ENCODE measurements around the gene VAC14. TPM values are rescaled to one million over a fixed set of nuclear protein-coding genes. Genes with fewer than 3 reads are reported as not detected.
A peak's percentile ranks its signal among the peaks of the same experiment; 100 is the strongest.

VAC14 gene
- total RNA-seq, 3 donors from 2014 or later = 32.3 to 35.1 (median 32.8) TPM

DNA sequence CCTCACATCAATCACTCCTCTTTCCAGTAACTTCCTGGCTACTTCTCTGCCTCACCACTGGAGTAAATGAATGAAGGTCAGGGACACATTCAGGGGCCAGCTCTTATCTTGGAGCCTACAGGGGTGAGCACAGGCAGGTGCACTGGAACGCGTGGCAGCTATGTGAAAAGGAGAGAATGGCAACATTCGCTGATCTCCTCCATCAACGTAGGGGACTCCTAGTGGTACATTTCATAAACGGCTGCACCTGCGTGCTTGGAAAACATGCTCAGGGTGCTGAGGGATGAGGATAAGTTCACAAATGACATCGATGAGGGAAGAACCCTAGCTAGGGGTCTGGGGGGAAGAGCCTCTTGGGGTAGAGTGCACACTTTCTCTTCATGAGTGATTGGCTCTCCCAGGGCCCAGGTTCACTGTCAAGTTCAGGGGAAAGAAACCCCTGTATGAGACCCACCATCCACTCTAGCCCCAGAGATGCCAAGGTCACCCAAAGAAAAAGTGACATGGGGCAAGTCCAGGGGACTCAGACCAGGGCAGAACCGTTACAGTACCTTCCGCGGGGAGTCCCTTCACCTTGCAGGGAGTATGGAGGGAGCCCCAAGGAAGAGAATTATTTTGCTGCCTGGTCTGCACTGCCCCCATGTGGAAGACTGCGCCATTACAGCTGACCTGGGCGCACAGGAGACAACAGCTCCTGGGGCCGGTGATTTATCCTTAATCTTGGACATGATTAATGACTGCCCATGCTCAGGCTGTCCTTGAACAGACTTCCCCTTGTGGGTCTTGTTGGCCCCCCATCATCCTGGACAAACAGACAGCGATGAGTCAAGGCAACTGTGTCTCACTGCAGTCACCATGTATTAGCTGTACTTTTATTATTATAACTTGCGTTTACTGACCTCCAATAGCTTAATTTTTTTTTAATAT lies 30.1 kb downstream of the VAC14 start:
- Histone ChIP-seq H3K36me3 (ENCODE audit: low read depth) (no peaks in the 10 kb centered on the region), H3K4me3 (no peak overlapping the region), H3K4me1 (ENCODE audit: low read depth) (no peaks in the 10 kb centered on the region), H3K9me3 (no peaks in the 10 kb centered on the region)
- TF ChIP-seq CTCF (IDR thresholded peaks at IDR 0.05) = peak; percentile 86
- intact Hi-C loops (cut with DNase I, micrococcal nuclease) = loop anchor here in 1 of 2 donors (10.0 kb wide), 1 partner anchor 86 kb away; the partner anchor contains the start of gene MTSS2
- DNase-seq (peak in 2 of 3 donors; percentile 75 to 77), ATAC-seq (peak; percentile 91)

DNA sequence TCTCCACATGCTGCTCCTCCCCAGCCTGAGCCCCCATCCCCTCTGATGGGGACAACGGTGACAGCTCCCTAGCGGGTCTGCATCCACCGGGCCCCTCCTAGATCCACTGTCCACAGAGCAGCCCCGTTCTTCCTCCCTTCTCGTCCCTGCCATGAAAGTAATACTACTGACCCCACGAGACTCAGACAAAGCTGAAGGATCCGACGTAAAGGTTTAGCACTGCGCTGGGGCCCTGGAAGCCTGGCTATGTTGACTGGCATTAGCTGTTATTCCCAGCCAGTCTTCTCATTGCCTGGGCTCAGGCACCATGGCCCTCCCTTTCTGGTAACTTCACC lies 30.7 kb downstream of the VAC14 start:
- no peak for ATAC-seq
- intact Hi-C loops (cut with DNase I, micrococcal nuclease) = loop anchor here in 1 of 2 donors (10.0 kb wide), 1 partner anchor 85 kb away; the partner anchor contains the start of gene MTSS2
- Histone ChIP-seq H3K4me3 (no peak overlapping the region), H3K4me1 (ENCODE audit: low read depth) (no peaks in the 10 kb centered on the region), H3K36me3 (ENCODE audit: low read depth) (no peaks in the 10 kb centered on the region), H3K9me3 (no peaks in the 10 kb centered on the region)
- DNase-seq = no peak
- TF ChIP-seq CTCF (IDR thresholded peaks at IDR 0.05) = no peak

DNA sequence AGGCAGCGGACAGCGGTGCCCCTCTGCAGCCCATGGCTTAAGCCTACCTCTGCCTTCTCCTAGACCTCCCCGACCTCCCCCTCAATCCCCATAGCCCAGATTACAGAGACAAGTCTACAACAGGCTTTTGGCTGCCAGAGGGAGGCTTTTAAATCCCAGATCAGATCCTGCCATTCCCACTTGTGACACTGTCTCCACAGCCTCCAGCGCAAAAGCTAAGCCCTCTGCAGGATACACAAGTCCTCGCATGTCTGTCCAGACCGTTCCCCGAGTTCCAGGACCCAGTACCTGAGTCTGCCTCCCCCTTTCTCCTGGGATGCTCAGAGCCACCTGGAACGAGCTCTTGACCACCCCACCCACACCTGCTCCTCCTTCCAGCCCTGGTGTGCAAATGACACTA lies 31.2 kb downstream of the VAC14 start:
- no peaks in the 10 kb centered on the region for H3K36me3 ChIP-seq (ENCODE audit: low read depth)
- ATAC-seq = no peak
- H3K4me1 ChIP-seq (ENCODE audit: low read depth) = no peaks in the 10 kb centered on the region
- no peak overlapping the region for H3K4me3 ChIP-seq
- H3K9me3 ChIP-seq = no peaks in the 10 kb centered on the region
- intact Hi-C loops (cut with DNase I, micrococcal nuclease) = loop anchor here in 1 of 2 donors (10.0 kb wide), 1 partner anchor 85 kb away; the partner anchor contains the start of gene MTSS2
- DNase-seq = no peak
- TF ChIP-seq CTCF (IDR thresholded peaks at IDR 0.05) = no peak

DNA sequence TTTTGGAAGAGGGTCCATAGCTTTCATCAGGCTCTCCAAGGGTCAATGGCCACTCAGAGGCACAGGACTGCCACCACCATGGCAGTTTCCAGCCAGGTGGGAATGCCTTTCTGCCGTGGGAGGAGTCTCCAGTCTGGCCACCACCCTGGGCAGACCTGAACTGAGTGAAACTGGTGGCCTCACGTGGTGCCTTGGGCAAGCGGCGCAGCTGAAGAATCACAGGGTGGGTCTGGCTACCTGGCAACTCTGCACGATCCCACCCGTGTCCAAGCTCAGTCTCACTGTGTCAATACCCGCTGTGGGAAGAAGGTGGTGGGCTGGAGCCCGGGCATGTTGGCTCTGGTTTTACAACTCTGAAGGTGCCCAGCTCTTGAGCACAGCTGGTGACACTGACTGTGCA lies 31.8 kb downstream of the VAC14 start:
- DNase-seq = no peak
- intact Hi-C loops (cut with DNase I, micrococcal nuclease) = no loop called here
- Histone ChIP-seq H3K4me3 (no peak overlapping the region), H3K36me3 (ENCODE audit: low read depth) (no peaks in the 10 kb centered on the region), H3K4me1 (ENCODE audit: low read depth) (no peaks in the 10 kb centered on the region), H3K9me3 (no peaks in the 10 kb centered on the region)
- ATAC-seq = no peak
- no peak for TF ChIP-seq CTCF (IDR thresholded peaks at IDR 0.05)

DNA sequence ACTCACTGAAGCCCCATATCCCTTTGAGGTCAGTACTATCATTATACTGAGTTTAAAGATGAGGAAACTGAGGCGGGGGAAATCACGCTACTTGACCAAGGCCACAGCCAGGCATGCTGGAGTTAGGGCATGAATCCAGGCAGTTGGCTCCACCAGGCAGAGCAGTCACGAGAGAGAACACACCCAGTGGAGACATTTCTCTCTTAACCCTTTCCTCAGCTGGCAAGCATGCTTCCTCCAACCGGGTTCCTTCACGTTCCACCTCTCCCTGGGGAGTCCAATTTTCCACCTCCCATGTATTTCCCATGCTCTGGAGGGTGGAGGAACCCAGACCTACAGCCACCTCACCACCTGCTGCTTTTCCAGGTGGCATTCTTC lies 32.8 kb downstream of the VAC14 start:
- H3K4me3 ChIP-seq = no peak overlapping the region
- DNase-seq (no peak), ATAC-seq (peak; percentile 31)
- no peaks in the 10 kb centered on the region for H3K4me1 ChIP-seq (ENCODE audit: low read depth)
- intact Hi-C loops (cut with DNase I, micrococcal nuclease) = no loop called here
- no peaks in the 10 kb centered on the region for H3K9me3 ChIP-seq
- H3K36me3 ChIP-seq (ENCODE audit: low read depth) = no peaks in the 10 kb centered on the region
- no peak for TF ChIP-seq CTCF (IDR thresholded peaks at IDR 0.05)

Data from mucosa of descending colon (tissue), 3 donors.